ENCODE measurements around the gene CPNE4.

Gene CPNE4

GRCh38 chr3:131730581-131730980, 304.2 kb downstream of the CPNE4 start:
- no peak for DNase-seq

GRCh38 chr3:131729643-131730017, 305.2 kb downstream of the CPNE4 start:
- no peak for DNase-seq

DNA sequence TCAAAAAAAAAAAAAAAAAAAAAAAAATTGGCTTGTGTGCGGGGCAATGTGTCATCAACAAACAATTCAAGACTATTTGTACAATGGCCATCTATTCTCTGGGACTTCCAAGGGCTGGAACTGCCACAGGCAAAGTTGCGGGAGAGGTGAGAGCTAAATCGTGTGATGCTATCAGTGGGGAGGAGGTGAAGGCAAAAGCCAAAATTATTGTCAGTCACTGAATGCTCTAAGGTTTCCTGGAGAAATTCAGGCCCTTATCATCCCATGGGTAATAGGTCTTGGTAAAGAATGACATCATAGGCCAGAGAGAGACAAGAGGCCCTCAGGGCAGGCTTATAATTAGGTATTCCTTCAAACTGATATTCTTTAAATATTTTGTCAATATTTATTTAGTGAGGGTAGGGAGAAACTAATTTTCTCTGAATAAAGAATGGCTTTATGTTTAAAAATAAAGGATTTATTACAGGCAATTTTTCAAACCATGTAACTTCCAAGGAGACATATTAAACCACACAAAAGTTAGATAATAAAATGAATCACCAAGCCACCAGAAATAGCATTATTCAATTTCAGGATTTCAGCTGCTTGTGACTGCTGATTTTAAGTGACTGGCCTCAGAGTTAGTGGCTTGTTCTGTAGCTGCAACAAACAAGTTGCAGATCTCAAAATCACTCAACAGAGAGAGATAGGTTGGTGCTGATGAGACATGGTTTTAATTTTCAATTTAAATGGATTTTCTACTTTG, 305.7 kb downstream of the CPNE4 start:
- no peak for DNase-seq

- DNase-seq, result no peak
Observed at GRCh38 chr3:131725414-131725813, 309.4 kb downstream of the CPNE4 start.

- no peak for DNase-seq
Observed at GRCh38 chr3:131723343-131723742, 311.5 kb downstream of the CPNE4 start.

GRCh38 chr3:131717493-131717892, 317.3 kb downstream of the CPNE4 start:
- no peak for DNase-seq

- no peak for DNase-seq
Observed at GRCh38 chr3:131716943-131717342, 317.9 kb downstream of the CPNE4 start.

GRCh38 chr3:131716007-131716406, 318.8 kb downstream of the CPNE4 start:
- DNase-seq, result no peak

- no peak for DNase-seq
Observed at GRCh38 chr3:131714585-131715220, 320.1 kb downstream of the CPNE4 start.

DNA sequence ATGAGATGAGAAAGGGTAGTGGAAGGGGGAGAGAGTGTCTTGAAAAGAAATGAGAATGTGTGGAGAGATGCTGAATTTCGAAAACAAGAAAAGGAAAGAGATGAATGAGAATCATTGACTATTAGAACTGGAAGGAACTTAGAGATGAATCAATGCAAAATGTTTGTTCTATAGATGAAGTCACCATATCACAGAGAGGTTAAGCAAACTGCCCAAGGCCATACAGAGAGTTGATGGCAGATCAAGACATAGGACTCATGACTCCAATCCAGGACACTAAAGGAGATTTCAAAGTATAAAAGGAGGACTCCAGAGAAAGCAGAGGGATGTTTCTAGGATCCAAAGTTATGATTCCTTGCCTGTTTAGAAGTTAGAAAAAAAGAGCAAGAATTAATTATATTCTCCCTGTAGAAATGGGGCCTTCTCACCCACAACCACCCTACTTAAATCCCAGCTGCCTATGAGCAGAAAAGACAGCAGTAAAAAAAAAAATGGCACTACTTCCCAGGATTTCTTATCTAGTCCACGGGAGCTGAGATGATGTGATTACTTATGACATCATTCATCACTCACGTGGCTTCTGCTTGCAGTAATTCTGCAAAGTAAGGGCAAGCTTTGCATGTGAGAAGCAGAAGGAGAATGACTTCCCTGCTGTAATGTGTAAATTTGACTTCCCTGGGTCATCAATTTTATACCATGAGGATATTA, 321.2 kb downstream of the CPNE4 start:
- DNase-seq, result no peak

DNA sequence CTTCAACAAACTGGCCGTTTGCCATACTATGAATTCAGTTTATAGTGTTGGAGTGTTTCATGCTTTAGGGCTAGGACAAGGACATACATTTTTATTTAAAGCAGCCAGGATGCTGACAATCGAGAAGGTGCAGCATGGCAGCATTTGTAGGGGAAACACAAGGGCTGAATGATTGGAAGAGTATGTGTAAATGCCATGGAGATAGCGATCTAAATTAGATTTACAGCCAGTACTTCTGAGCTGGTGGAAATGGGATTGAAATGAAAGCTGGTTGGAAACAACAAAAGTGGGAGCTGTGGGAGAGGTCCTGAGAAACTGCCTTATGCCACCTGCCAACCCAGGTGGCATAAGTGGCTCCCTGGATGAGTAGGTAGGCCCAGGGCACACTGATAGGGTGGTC, 322.2 kb downstream of the CPNE4 start:
- DNase-seq, result no peak

- DNase-seq, result no peak
Observed at GRCh38 chr3:131711114-131711768, 323.6 kb downstream of the CPNE4 start.

GRCh38 chr3:131708241-131708640, 326.6 kb downstream of the CPNE4 start:
- DNase-seq, result no peak

DNA sequence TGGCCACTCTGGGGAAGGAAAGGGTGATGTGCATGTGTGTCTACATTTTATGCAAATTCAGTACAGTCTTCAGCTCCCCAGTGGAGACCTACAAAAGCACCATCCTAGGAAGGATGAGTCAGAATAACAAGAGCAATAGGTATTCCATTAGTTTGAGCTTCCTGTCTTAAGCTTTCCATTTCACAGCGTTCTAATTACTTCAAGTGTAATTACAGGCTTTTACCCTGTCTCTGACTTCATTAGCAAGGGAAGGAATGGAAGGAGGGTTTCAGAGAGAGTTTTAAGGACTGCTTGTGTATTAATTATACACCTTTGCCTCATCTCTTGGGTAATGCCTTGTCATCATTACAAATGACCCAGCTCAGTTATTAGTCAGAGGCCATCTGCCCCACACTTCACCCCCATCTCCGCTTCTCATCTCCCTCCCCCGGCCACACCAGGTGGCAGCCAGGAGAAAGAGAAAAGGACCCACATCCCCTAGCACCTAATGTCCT, 329.2 kb downstream of the CPNE4 start:
- DNase-seq, result no peak

DNA sequence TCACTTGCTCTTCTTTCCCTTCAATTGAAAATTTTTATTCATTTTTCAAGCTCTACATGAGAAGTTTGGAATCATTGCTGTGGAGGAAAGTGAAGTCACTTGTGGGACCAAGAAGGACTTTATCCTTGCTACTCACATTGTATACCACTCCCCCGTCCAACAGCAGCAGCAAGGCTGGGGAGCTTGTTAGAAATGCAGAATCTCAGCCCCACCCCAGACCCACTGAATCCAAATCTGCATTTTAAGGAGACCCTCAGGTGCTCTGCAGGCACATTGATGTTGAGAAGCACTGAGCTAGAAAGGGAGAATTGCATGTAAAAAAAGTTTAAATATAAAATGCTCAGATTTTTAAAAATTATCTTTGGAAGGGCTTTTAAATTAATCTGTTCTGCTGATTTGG, 329.7 kb downstream of the CPNE4 start:
- no peak for DNase-seq

DNA sequence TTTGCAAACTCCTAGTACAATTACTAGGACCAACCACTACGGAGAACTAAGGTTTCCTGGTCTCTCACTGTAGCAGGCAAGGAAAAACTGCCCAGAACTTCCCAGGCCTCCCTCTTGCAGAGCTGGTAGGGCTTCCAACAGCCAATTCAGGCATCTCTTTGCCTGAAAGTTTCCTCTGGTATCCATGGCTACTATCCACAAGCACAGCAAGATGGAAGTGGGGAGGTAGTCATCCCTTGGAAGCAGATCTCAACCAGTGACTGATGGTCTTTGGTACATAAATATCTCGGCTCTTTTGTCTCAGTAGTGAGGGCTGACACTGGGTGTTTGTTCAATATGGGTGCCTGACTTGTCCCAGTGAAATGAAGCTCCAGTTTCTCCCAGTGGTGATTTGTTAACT, 330.7 kb downstream of the CPNE4 start:
- no peak for DNase-seq

DNA sequence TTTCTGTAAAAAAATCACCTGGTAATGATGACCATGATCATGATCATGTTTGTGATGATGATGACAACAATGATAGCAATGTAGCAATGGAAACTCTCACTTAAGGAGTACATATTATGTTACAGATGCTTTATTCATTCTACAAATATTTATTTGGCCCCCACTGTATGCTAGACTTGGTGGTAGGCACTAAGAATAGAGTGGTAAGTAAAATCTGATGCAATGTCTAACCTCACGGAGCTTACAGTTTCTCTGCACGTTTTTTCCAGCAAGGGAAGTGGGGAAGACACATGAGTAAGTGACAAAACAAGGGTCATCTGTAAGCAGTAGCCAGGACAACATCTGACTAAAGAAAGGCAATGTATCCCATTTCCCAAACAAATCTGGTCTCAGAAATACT, 332.7 kb downstream of the CPNE4 start:
- no peak for DNase-seq

DNA sequence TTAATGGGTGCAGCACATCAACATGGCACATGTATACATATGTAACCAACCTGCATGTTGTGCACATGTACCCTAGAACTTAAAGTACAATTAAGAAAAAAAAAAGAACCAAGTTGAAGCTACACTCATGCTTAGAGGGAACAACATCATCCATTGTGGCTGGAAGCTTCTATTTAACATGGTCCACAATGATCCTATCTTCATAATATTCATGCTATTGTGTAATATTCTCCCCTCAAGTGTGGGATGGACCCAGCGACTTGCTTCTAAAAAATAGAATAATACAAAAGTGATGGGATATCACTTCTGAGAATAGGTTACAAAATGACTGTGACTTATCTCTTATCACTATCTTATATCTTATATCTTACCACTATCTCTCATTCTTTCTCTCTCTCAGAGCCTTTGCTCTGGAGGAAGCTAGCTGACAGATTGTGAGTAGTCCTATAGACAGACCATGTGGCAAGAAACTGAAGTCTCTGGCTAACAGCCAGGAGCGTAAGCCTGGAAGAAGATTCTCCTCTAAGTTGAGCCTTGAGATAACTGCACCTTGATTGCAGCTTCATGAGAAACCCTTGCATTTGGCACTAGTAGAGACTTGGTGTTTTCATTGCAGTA, 333.6 kb downstream of the CPNE4 start:
- DNase-seq, result no peak

GRCh38 chr3:131699001-131699400, 335.8 kb downstream of the CPNE4 start:
- DNase-seq, result no peak

GRCh38 chr3:131694376-131694775, 340.4 kb downstream of the CPNE4 start:
- DNase-seq, result no peak

DNA sequence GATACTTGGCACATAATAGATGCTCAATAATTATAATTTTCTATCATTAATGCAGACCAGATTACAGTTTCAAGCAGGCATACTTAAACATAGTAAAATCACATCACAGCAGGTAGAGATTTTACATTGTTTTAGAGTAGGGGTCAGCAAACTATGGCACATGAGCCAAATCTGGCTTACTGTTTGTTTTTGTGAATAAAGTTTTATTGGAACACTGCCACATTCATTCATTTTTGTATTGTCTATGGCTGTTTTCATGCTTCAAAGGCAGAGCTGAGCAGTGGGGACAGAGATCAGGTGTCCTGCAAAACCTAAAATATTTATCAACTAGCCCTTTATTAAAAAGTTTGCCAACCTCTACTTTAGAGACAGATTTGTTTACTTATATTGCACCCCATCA, 342.5 kb downstream of the CPNE4 start:
- DNase-seq, result no peak

DNA sequence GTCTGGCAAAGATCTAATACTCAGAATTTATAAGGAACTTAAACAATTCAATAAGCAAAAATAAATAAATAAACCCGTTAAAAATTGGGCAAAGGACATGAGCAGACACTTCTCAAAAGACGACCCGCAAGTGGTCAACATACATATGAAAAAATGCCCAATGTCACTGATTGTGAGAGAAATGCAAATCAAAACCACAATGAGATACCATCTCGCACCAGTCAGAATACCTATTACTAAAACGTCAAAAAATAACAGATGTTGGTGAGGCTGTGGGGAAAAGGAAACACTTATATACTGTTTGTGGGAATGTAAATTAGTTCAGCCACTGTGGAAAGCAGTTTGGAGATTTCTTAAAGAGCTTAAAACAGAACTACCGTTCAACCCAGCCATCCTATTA, 344.0 kb downstream of the CPNE4 start:
- no peak for DNase-seq

GRCh38 chr3:131688370-131688769, 346.4 kb downstream of the CPNE4 start:
- no peak for DNase-seq
